Liver (tissue), 9 donors: Measurements from ENCODE around the gene E2F8. TPM values are rescaled to one million over a fixed set of nuclear protein-coding genes. Genes with fewer than 3 reads are reported as not detected.

Experiments used
- DNase-seq: peaks from one replicate; pipeline ENCODE4 v3.0.0-alpha.2; 2017; ENCODE audit warnings: low spot score
- H3K27ac ChIP-seq, 2 donors: one replicate each; pipeline ENCODE4 v1.7.0; 2013; ENCODE audit warnings: inconsistent platforms in 2 of 2, low read length in 2 of 2, control low read depth in 1 of 2, low read depth in 1 of 2, mild to moderate bottlenecking in 1 of 2
- H3K27me3 ChIP-seq, 4 donors: one replicate each; pipeline versions ENCODE4 v1.6.1 to v1.7.0; 2013; ENCODE audit warnings: low read length in 3 of 4, inconsistent platforms in 1 of 4, mild to moderate bottlenecking in 1 of 4, moderate library complexity in 1 of 4; ENCODE audit not compliant: control insufficient read depth in 4 of 4, insufficient read depth in 4 of 4
- H3K36me3 ChIP-seq, 4 donors: one replicate each; pipeline versions ENCODE4 v1.6.1 to v1.7.0; 2013; ENCODE audit warnings: low read length in 3 of 4, mild to moderate bottlenecking in 3 of 4, low read depth in 1 of 4, moderate library complexity in 1 of 4; ENCODE audit not compliant: control insufficient read depth in 4 of 4, insufficient read depth in 3 of 4
- H3K4me1 ChIP-seq, 4 donors: one replicate each; pipeline versions ENCODE4 v1.6.1 to v1.7.0; 2013; ENCODE audit warnings: low read length in 3 of 4, mild to moderate bottlenecking in 3 of 4, moderate library complexity in 1 of 4; ENCODE audit not compliant: control insufficient read depth in 4 of 4, insufficient read depth in 4 of 4
- H3K4me3 ChIP-seq, 3 donors: one replicate each; pipeline versions ENCODE4 v1.6.1 to v1.7.0; 2013; ENCODE audit warnings: low read length in 3 of 3, control low read depth in 1 of 3, low read depth in 1 of 3, mild to moderate bottlenecking in 1 of 3
- H3K9ac ChIP-seq, 2 donors: one replicate each; pipeline ENCODE4 v1.7.0; 2013; ENCODE audit warnings: low read length in 2 of 2, mild to moderate bottlenecking in 2 of 2, moderate library complexity in 2 of 2, control low read depth in 1 of 2, low read depth in 1 of 2
- H3K9me3 ChIP-seq, 4 donors: one replicate each; pipeline versions ENCODE4 v1.6.1 to v1.7.0; 2013; ENCODE audit warnings: low read length in 3 of 4; ENCODE audit not compliant: control insufficient read depth in 4 of 4
- ATF3 ChIP-seq: IDR thresholded peaks from 2 replicates; pipeline ENCODE4 v1.6.1; 2016; ENCODE audit warnings: antibody characterized with exemption
- CTCF ChIP-seq: fragments of 150-350 bp; IDR thresholded peaks from 2 replicates; pipeline ENCODE4 v1.5.1; 2017; ENCODE audit warnings: improper control_type of control experiment, low read depth, low read length; ENCODE audit not compliant: missing input control
- EGR1 ChIP-seq, 2 donors: IDR thresholded peaks; 2 replicates each; pipeline ENCODE4 v1.6.1; 2016 to 2018; ENCODE audit warnings: antibody characterized with exemption in 2 of 2, low read depth in 2 of 2
- FOXA1 ChIP-seq: IDR thresholded peaks from 2 replicates; pipeline ENCODE4 v1.6.1; 2016; ENCODE audit warnings: antibody characterized with exemption
- FOXA2 ChIP-seq: IDR thresholded peaks from 2 replicates; pipeline ENCODE4 v1.6.1; 2016; ENCODE audit warnings: antibody characterized with exemption
- GABPA ChIP-seq, 2 donors: IDR thresholded peaks in 1 of 2; conservative IDR thresholded peaks in 1 of 2; 2 replicates each; pipeline ENCODE4 v1.6.1; 2016; ENCODE audit warnings: antibody characterized with exemption in 2 of 2, mild to moderate bottlenecking in 1 of 2, moderate library complexity in 1 of 2
- HNF4A ChIP-seq, 2 donors: conservative IDR thresholded peaks; 2 replicates each; pipeline ENCODE4 v1.6.1; 2016; ENCODE audit warnings: antibody characterized with exemption in 2 of 2, mild to moderate bottlenecking in 2 of 2
- HNF4G ChIP-seq: IDR thresholded peaks from 2 replicates; pipeline ENCODE4 v1.6.1; 2016; ENCODE audit warnings: antibody characterized with exemption
- JUND ChIP-seq, 2 donors: IDR thresholded peaks; 2 replicates each; pipeline ENCODE4 v1.6.1; 2016; ENCODE audit warnings: antibody characterized with exemption in 2 of 2
- NR2F2 ChIP-seq: IDR thresholded peaks from 2 replicates; pipeline ENCODE4 v1.6.1; 2016; ENCODE audit warnings: antibody characterized with exemption
- RAD21 ChIP-seq, 2 donors: IDR thresholded peaks; 2 replicates each; pipeline ENCODE4 v1.6.1; 2016; ENCODE audit warnings: antibody characterized with exemption in 2 of 2, mild to moderate bottlenecking in 2 of 2
- REST ChIP-seq: IDR thresholded peaks from 2 replicates; pipeline ENCODE4 v1.6.1; 2016; ENCODE audit warnings: antibody characterized with exemption, mild to moderate bottlenecking
- RXRA ChIP-seq, 2 donors: IDR thresholded peaks; 2 replicates each; pipeline ENCODE4 v1.6.1; 2017 to 2018; ENCODE audit warnings: antibody characterized with exemption in 2 of 2, mild to moderate bottlenecking in 1 of 2
- SP1 ChIP-seq: IDR thresholded peaks from 2 replicates; pipeline ENCODE4 v1.6.1; 2018; ENCODE audit warnings: antibody characterized with exemption, mild to moderate bottlenecking
- TAF1 ChIP-seq: conservative IDR thresholded peaks from 2 replicates; pipeline ENCODE4 v1.6.1; 2016; ENCODE audit warnings: antibody characterized with exemption, mild to moderate bottlenecking
- YY1 ChIP-seq: IDR thresholded peaks from 2 replicates; pipeline ENCODE4 v1.6.1; 2016; ENCODE audit warnings: antibody characterized with exemption, mild to moderate bottlenecking
- ZBTB33 ChIP-seq: IDR thresholded peaks from 2 replicates; pipeline ENCODE4 v1.6.1; 2016; ENCODE audit warnings: antibody characterized with exemption
- WGBS: extraction: QIAGEN DNeasy Blood & Tissue Kit; methylation state at CpG from one replicate; pipeline ENCODE4 v1.1.7; 2013; 5-methylcytosine and 5-hydroxymethylcytosine counted together
- polyA plus RNA-seq, 2 donors: library from polyadenylated mRNA; stranded (reverse) in 1 of 2; unstranded in 1 of 2; fragments of 200-250 nt in 1 of 2; fragments of >200 nt in 1 of 2; fragmentation: Nextera tagmentation in 1 of 2; extraction: Ambion mirVana in 1 of 2; gene quantifications; one replicate each; pipeline versions ENCODE4 v1.2.1 to v1.2.3, GENCODE V29; 2013 to 2015
- total RNA-seq, 2 donors: library from RNA; depleted of rRNA; stranded (reverse); fragments of >200 nt; gene quantifications; one replicate each; pipeline ENCODE4 v1.2.3, GENCODE V29; 2014
- donor health status: healthy.
- donor health status: healthy.
- donor health status: healthy.
- donor health status: healthy.
- donor health status: healthy.

E2F8 gene
- total and polyA plus RNA-seq, 4 donors = 0.14 to 9.6 (median 0.66) TPM; not detected in 1

- no peaks in the 10 kb centered on the region for H3K36me3 ChIP-seq
- H3K4me1 ChIP-seq = peaks cover 6 to 22% (median 19%) of the 10 kb centered on the region in 4 donors
- no peak overlapping the region for H3K4me3 ChIP-seq
- no peak for TF ChIP-seq TAF1
- no peak for TF ChIP-seq RAD21 (IDR thresholded peaks at IDR 0.05)
- no peak for TF ChIP-seq NR2F2
- no peak for TF ChIP-seq ZBTB33
- TF ChIP-seq SP1 = no peak
- no peak for TF ChIP-seq ATF3
- no peak for TF ChIP-seq FOXA1
- no peak for TF ChIP-seq REST
- WGBS = 82% methylated on average over 5 of the region's 5 CpGs
- H3K9me3 ChIP-seq = no peaks in the 10 kb centered on the region
- no peak overlapping the region for H3K27ac ChIP-seq
- peaks cover 0 to 3% (median 2%) of the 10 kb centered on the region in 4 donors for H3K27me3 ChIP-seq
- DNase-seq = no peak
- no peak overlapping the region for H3K9ac ChIP-seq
Observed at GRCh38 chr11:19243143-19243542, 2.4 kb upstream of the E2F8 start.

GRCh38 chr11:19242179-19242932 is 1.6 kb upstream of the E2F8 start:
- peak; percentile 46 for DNase-seq
- Histone ChIP-seq H3K27ac (no peak overlapping the region), H3K27me3 (peaks cover 0 to 3% (median 2%) of the 10 kb centered on the region in 4 donors), H3K9ac (no peak overlapping the region), H3K9me3 (no peaks in the 10 kb centered on the region), H3K36me3 (no peaks in the 10 kb centered on the region), H3K4me3 (peak overlapping the region; percentile 26 to 84 (median 51)), H3K4me1 (peaks cover 6 to 22% (median 19%) of the 10 kb centered on the region in 4 donors)
- 22% methylated on average over 55 of the region's 55 CpGs for WGBS
- no peak for TF ChIP-seq CTCF
- TF ChIP-seq REST = no peak
- no peak for TF ChIP-seq FOXA1
- no peak for TF ChIP-seq GABPA (IDR thresholded peaks at IDR 0.05 in 1 of 2, conservative IDR thresholded peaks at IDR 0.05 in 1 of 2)
- no peak for TF ChIP-seq HNF4G
- no peak for TF ChIP-seq JUND (IDR thresholded peaks at IDR 0.05)
- TF ChIP-seq TAF1 = no peak
- TF ChIP-seq EGR1 (IDR thresholded peaks at IDR 0.05; ENCODE audit: low read depth in 2 of 2) = no peak
- no peak for TF ChIP-seq ZBTB33
- no peak for TF ChIP-seq NR2F2
- TF ChIP-seq HNF4A (conservative IDR thresholded peaks at IDR 0.05) = no peak
- no peak for TF ChIP-seq YY1
- TF ChIP-seq RXRA (IDR thresholded peaks at IDR 0.05) = no peak
- no peak for TF ChIP-seq SP1
- TF ChIP-seq RAD21 (IDR thresholded peaks at IDR 0.05) = no peak
- no peak for TF ChIP-seq FOXA2
